Glomerular visceral epithelial cell (primary cell): ENCODE measurements around the gene RGS21.

ENCODE experiments used
- DNase-seq: peaks from one replicate; pipeline ENCODE4 v3.0.0-alpha.2; 2016; ENCODE audit errors: extremely low spot score

The RGS21 gene

GRCh38 chr1:192378878-192379277, 62.1 kb downstream of the RGS21 start:
- no peak for DNase-seq

GRCh38 chr1:192379554-192379953, 62.8 kb downstream of the RGS21 start:
- DNase-seq = no peak

- no peak for DNase-seq
Observed at GRCh38 chr1:192382758-192383157, 66.0 kb downstream of the RGS21 start.

- DNase-seq = no peak
Observed at GRCh38 chr1:192386051-192386650, 69.4 kb downstream of the RGS21 start.

- DNase-seq = no peak
Observed at GRCh38 chr1:192395211-192395610, 78.4 kb downstream of the RGS21 start.

GRCh38 chr1:192395895-192396294, 79.1 kb downstream of the RGS21 start:
- DNase-seq = peak; percentile 4

GRCh38 chr1:192399161-192399560, 82.4 kb downstream of the RGS21 start:
- DNase-seq = no peak

GRCh38 chr1:192401825-192402224, 85.0 kb downstream of the RGS21 start:
- DNase-seq = peak; percentile 11

GRCh38 chr1:192402571-192402970, 85.8 kb downstream of the RGS21 start:
- no peak for DNase-seq

- DNase-seq = no peak
Observed at GRCh38 chr1:192407206-192407605, 90.4 kb downstream of the RGS21 start.
